Measurements from ENCODE around the gene GSTA1.

- TF ChIP-seq CTCF (IDR thresholded peaks at IDR 0.05) (no peak), POLR2A (IDR thresholded peaks at IDR 0.05) (no peak)
These were observed 51.3 kb downstream of the GSTA1 start for GRCh38 chr6:52752310-52752709.

All from body of pancreas (tissue), 4 donors.